K562 (cell line): Measurements from ENCODE around the gene USB1. TPM values are rescaled to one million over a fixed set of nuclear protein-coding genes. Genes with fewer than 3 reads are reported as not detected.
A peak's percentile ranks its signal among the peaks of the same experiment; 100 is the strongest.

Experiments
- AFF4 ChIP-seq: sonication (generic); formaldehyde crosslinking; IDR thresholded peaks from 2 replicates; pipeline ENCODE4 v1.8.0; 2023; ENCODE audit warnings: mild to moderate bottlenecking, missing genetic modification reagents
- FOXJ3 ChIP-seq: sonication (generic); formaldehyde crosslinking; IDR thresholded peaks from 2 replicates; pipeline ENCODE4 v1.4.0; 2020; ENCODE audit warnings: mild to moderate bottlenecking, missing genetic modification reagents
- HLTF ChIP-seq: fragments of 450-650 bp; IDR thresholded peaks from 2 replicates; pipeline ENCODE4 v1.6.1; 2016
- HNRNPLL ChIP-seq: fragments of 200-400 bp; formaldehyde crosslinking; IDR thresholded peaks from 2 replicates; pipeline ENCODE4 v1.6.1; 2017; ENCODE audit warnings: low read length, low read depth, mild to moderate bottlenecking; ENCODE audit not compliant: poor library complexity, severe bottlenecking
- IRF2 ChIP-seq: sonication (generic); formaldehyde crosslinking; IDR thresholded peaks from 2 replicates; pipeline ENCODE4 v1.8.1; 2022; ENCODE audit warnings: mild to moderate bottlenecking, missing genetic modification reagents
- RCOR1 ChIP-seq, 2 experiments: IDR thresholded peaks; 2 replicates each; pipeline ENCODE4 v1.6.1; 2012; ENCODE audit warnings: low read depth in 2 of 2, low read length in 2 of 2, borderline replicate concordance in 1 of 2, improper control_type of control experiment in 1 of 2
- SMC3 ChIP-seq: conservative IDR thresholded peaks from 2 replicates; pipeline ENCODE4 v1.6.1; 2011; ENCODE audit warnings: low read depth, low read length, improper control_type of control experiment; ENCODE audit not compliant: insufficient read depth
- SP1 ChIP-seq: sonication (generic); formaldehyde crosslinking; IDR thresholded peaks from 2 replicates; pipeline ENCODE4 v1.8.1; 2022; ENCODE audit warnings: mild to moderate bottlenecking, missing genetic modification reagents
- TARDBP ChIP-seq: fragments of 450-650 bp; IDR thresholded peaks from 2 replicates; pipeline ENCODE4 v1.6.1; 2016
- TEAD4 ChIP-seq, 2 experiments: sonication (generic) in 1 of 2; formaldehyde crosslinking in 1 of 2; IDR thresholded peaks; 2 replicates each; pipeline versions ENCODE4 v1.6.1 to v1.8.0; 2012 to 2022; ENCODE audit warnings: borderline replicate concordance in 1 of 2, inconsistent platforms in 1 of 2, low read length in 1 of 2, mild to moderate bottlenecking in 1 of 2, missing genetic modification reagents in 1 of 2
- TOE1 ChIP-seq, 2 experiments: fragments of 450-650 bp in 1 of 2; sonication (generic) in 1 of 2; formaldehyde crosslinking in 1 of 2; IDR thresholded peaks; 2 replicates each; pipeline versions ENCODE4 v1.7.1 to v1.8.0; 2016 to 2022; ENCODE audit warnings: borderline replicate concordance in 2 of 2, mild to moderate bottlenecking in 2 of 2, antibody characterized with exemption in 1 of 2, inconsistent platforms in 1 of 2, low read depth in 1 of 2, missing genetic modification reagents in 1 of 2, moderate library complexity in 1 of 2
- ZBTB1 ChIP-seq: sonication (generic); formaldehyde crosslinking; IDR thresholded peaks from 2 replicates; pipeline ENCODE4 v1.8.1; 2023; ENCODE audit warnings: missing genetic modification reagents, low read depth, mild to moderate bottlenecking, borderline replicate concordance
- ZNF561 ChIP-seq: fragments of 450-650 bp; formaldehyde crosslinking; conservative IDR thresholded peaks from 2 replicates; pipeline ENCODE4 v1.4.0; 2020; ENCODE audit warnings: mild to moderate bottlenecking, moderate library complexity
- polyA plus RNA-seq, 8 experiments: library from polyadenylated mRNA; depleted of rRNA in 4 of 8; stranded (reverse) in 5 of 8; unstranded in 3 of 8; fragments of >200 nt; fragmentation: Nextera tagmentation in 2 of 8; fragmentation: Illumina TruSeq in 1 of 8; extraction: Ambion mirVana in 2 of 8; extraction: Trizol in 1 of 8; gene quantifications; 2 replicates each; pipeline versions ENCODE4 v1.2.1 to v1.2.3, GENCODE V29; 2011 to 2014; ENCODE audit warnings: inconsistent platforms in 1 of 8, missing spikeins in 1 of 8
- total RNA-seq, 7 experiments: library from RNA; depleted of rRNA in 6 of 7; stranded (reverse); fragments of >200 nt in 6 of 7; fragmentation: Illumina TruSeq in 2 of 7; extraction: Trizol in 2 of 7; gene quantifications; 2 replicates each; pipeline versions ENCODE4 v1.2.1 to v1.2.3, GENCODE V29; 2011 to 2021; ENCODE audit warnings: low replicate concordance in 1 of 7
- TF ChIP-seq, protein P1 (sequence below), 2 experiments: IDR thresholded peaks; 2 replicates each; pipeline ENCODE4 v1.6.1; 2012; ENCODE audit warnings: improper control_type of control experiment in 2 of 2, low read depth in 2 of 2, low read length in 2 of 2, borderline replicate concordance in 1 of 2
- TF ChIP-seq, protein P2 (sequence below), 2 experiments: fragments of 200-800 bp in 1 of 2; sonication (Bioruptor generic) in 1 of 2; sonication (generic) in 1 of 2; formaldehyde crosslinking in 1 of 2; IDR thresholded peaks in 1 of 2; conservative IDR thresholded peaks in 1 of 2; 2 replicates each; pipeline versions ENCODE4 v1.5.0 to v1.6.1; 2016 to 2020; ENCODE audit warnings: missing compliant biosample characterization in 1 of 2, missing genetic modification characterization in 1 of 2, missing genetic modification reagents in 1 of 2

USB1 gene
- total and polyA plus RNA-seq, 9 of the 15 experiments (the other 6 are each of a cell fraction or from before 2014, with no cell fraction given), result 11.6 to 73.6 (median 19.4) TPM

- 0 out of 2 replicates have a peak, but pooled peaks have one; percentile 57 for TF ChIP-seq AFF4 (CRISPR knock-in tag)
- peak; percentile 13; the same call in 1 of the 2 replicates for TF ChIP-seq SP1
- peak; percentile 38; the same call in 1 of the 2 replicates for TF ChIP-seq TOE1 (IDR thresholded peaks at IDR 0.05; ENCODE audit: borderline replicate concordance)
- no peak for TF ChIP-seq TOE1 (CRISPR knock-in tag; IDR thresholded peaks at IDR 0.05; ENCODE audit: borderline replicate concordance, low read depth)
- TF ChIP-seq, protein P1, sequence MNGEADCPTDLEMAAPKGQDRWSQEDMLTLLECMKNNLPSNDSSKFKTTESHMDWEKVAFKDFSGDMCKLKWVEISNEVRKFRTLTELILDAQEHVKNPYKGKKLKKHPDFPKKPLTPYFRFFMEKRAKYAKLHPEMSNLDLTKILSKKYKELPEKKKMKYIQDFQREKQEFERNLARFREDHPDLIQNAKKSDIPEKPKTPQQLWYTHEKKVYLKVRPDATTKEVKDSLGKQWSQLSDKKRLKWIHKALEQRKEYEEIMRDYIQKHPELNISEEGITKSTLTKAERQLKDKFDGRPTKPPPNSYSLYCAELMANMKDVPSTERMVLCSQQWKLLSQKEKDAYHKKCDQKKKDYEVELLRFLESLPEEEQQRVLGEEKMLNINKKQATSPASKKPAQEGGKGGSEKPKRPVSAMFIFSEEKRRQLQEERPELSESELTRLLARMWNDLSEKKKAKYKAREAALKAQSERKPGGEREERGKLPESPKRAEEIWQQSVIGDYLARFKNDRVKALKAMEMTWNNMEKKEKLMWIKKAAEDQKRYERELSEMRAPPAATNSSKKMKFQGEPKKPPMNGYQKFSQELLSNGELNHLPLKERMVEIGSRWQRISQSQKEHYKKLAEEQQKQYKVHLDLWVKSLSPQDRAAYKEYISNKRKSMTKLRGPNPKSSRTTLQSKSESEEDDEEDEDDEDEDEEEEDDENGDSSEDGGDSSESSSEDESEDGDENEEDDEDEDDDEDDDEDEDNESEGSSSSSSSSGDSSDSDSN (IDR thresholded peaks at IDR 0.05; ENCODE audit: borderline replicate concordance in 1 of 2, low read depth in 2 of 2, low read length in 2 of 2), result peak in 1 of 2 experiments; percentile 49; a peak in 2 of 4 replicates
- TF ChIP-seq HNRNPLL, result peak; percentile 18
- TF ChIP-seq TARDBP, result peak; percentile 50; the same call in 1 of the 2 replicates
- 0 out of 4 replicates have a peak, but pooled peaks of 1 of the 2 experiments have one; percentile 6 for TF ChIP-seq RCOR1 (IDR thresholded peaks at IDR 0.05; ENCODE audit: borderline replicate concordance in 1 of 2, low read depth in 2 of 2, low read length in 2 of 2)
- TF ChIP-seq ZBTB1 (CRISPR knock-in tag), result no peak
- TF ChIP-seq TEAD4 (IDR thresholded peaks at IDR 0.05; ENCODE audit: low read length), result no peak
- no peak for TF ChIP-seq TEAD4 (CRISPR knock-in tag; IDR thresholded peaks at IDR 0.05; ENCODE audit: borderline replicate concordance)
- TF ChIP-seq ZNF561 (CRISPR knock-in tag), result no peak
- no peak for TF ChIP-seq FOXJ3 (CRISPR knock-in tag)
- TF ChIP-seq IRF2 (CRISPR knock-in tag), result no peak
- no peak for TF ChIP-seq HLTF
- TF ChIP-seq, protein P2, sequence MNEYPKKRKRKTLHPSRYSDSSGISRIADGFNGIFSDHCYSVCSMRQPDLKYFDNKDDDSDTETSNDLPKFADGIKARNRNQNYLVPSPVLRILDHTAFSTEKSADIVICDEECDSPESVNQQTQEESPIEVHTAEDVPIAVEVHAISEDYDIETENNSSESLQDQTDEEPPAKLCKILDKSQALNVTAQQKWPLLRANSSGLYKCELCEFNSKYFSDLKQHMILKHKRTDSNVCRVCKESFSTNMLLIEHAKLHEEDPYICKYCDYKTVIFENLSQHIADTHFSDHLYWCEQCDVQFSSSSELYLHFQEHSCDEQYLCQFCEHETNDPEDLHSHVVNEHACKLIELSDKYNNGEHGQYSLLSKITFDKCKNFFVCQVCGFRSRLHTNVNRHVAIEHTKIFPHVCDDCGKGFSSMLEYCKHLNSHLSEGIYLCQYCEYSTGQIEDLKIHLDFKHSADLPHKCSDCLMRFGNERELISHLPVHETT (CRISPR knock-in tag; conservative IDR thresholded peaks at IDR 0.05 in 1 of 2, IDR thresholded peaks at IDR 0.05 in 1 of 2), result peak in 1 of 2 experiments; percentile 16; a peak in 1 of 4 replicates
- 0 out of 2 replicates have a peak, but pooled peaks have one; percentile 8 for TF ChIP-seq SMC3
Measured at GRCh38 chr16:58025351-58026138, 24.3 kb downstream of the USB1 start, which contains the start of gene MMP15 (continued).
